A549 (cell line): ENCODE measurements around the gene CCDC88B. TPM values are rescaled to one million over a fixed set of nuclear protein-coding genes. Genes with fewer than 3 reads are reported as not detected.

Source experiments
- ATAC-seq, 2 experiments: fragments of 200-7000 bp in 1 of 2; fragments of >200 bp in 1 of 2; cut with Nextera tagmentation in 1 of 2; cut with Tn5 transposase in 1 of 2; 3 replicates each; pipeline versions ENCODE4 v1.8.0 to v1.9.1; 2018 to 2020; ENCODE audit warnings: mild to moderate bottlenecking in 1 of 2, moderate library complexity in 1 of 2
- CTCF ChIA-PET: fragments of 300-600 bp; sonication (Branson Sonifier 250); formaldehyde crosslinking; extraction: SDS; loops from one replicate; lab custom pipeline; 2021; ENCODE audit warnings: antibody characterized with exemption, inconsistent platforms; lab: Yijun Ruan, JAX
- POLR2A ChIA-PET: fragments of 350-600 bp; formaldehyde crosslinking; extraction: SDS; loops from one replicate; lab custom pipeline; 2021; ENCODE audit warnings: antibody characterized with exemption, inconsistent platforms; lab: Yijun Ruan, JAX
- DNase-seq, 2 experiments: peaks; one replicate each; pipeline versions ENCODE4 v3.0.0 to v3.0.0-alpha.2; 2011 to 2016; ENCODE audit warnings: low read depth in 1 of 2, low spot score in 1 of 2
- FAIRE-seq: peaks from 2 replicates; lab custom pipeline; 2011; peaks lifted over from hg19 to GRCh38; lab: Jason Lieb, UNC
- H3K27ac ChIP-seq, 2 experiments: fragments of >200 bp; sonication (Bioruptor Twin); formaldehyde crosslinking; 3 replicates each; pipeline ENCODE4 v1.5.1; 2016 to 2017
- H3K4me1 ChIP-seq: fragments of >200 bp; sonication (Bioruptor Twin); formaldehyde crosslinking; 3 replicates; pipeline ENCODE4 v1.6.1; 2016
- H3K4me2 ChIP-seq: fragments of >200 bp; sonication (Bioruptor Twin); formaldehyde crosslinking; 3 replicates; pipeline ENCODE4 v1.6.1; 2016
- H3K4me3 ChIP-seq: fragments of >200 bp; sonication (Bioruptor Twin); formaldehyde crosslinking; 3 replicates; pipeline ENCODE4 v1.5.1; 2016
- H3K9me3 ChIP-seq: fragments of >200 bp; sonication (Bioruptor Twin); formaldehyde crosslinking; 3 replicates; pipeline ENCODE4 v1.6.1; 2016
- CEBPB ChIP-seq, 2 experiments: fragments of >200 bp in 1 of 2; sonication (Bioruptor Twin) in 1 of 2; formaldehyde crosslinking in 1 of 2; IDR thresholded peaks; 2 replicates each; pipeline ENCODE4 v1.6.1; 2012 to 2016
- CHD2 ChIP-seq: fragments of 150-350 bp; IDR thresholded peaks from 2 replicates; pipeline ENCODE4 v1.6.1; 2014; ENCODE audit warnings: low read length; ENCODE audit not compliant: partially characterized antibody
- CHD4 ChIP-seq: fragments of 200-600 bp; sonication (generic); IDR thresholded peaks from 2 replicates; pipeline ENCODE4 v1.6.1; 2016; ENCODE audit warnings: antibody characterized with exemption, mild to moderate bottlenecking, borderline replicate concordance
- CTCF ChIP-seq: fragments of >200 bp; sonication (Bioruptor Twin); formaldehyde crosslinking; IDR thresholded peaks from 3 replicates; pipeline ENCODE4 v1.5.1; 2016
- FOSL2 ChIP-seq, 2 experiments: fragments of 450-650 bp in 1 of 2; fragments of >200 bp in 1 of 2; sonication (Bioruptor Twin) in 1 of 2; formaldehyde crosslinking; IDR thresholded peaks; 2 replicates each; pipeline versions ENCODE4 v1.5.0 to v1.6.1; 2016 to 2020; ENCODE audit warnings: mild to moderate bottlenecking in 1 of 2, moderate library complexity in 1 of 2
- FOXS1 ChIP-seq: fragments of 250-450 bp; sonication (Bioruptor Pico); IDR thresholded peaks from 2 replicates; pipeline ENCODE4 v1.5.0; 2020; ENCODE audit warnings: mild to moderate bottlenecking, moderate library complexity
- HOXB5 ChIP-seq: fragments of 250-450 bp; sonication (Bioruptor Pico); IDR thresholded peaks from 2 replicates; pipeline ENCODE4 v1.5.0; 2020; ENCODE audit warnings: mild to moderate bottlenecking, moderate library complexity
- KDM1A ChIP-seq: fragments of 200-600 bp; sonication (generic); IDR thresholded peaks from 2 replicates; pipeline ENCODE4 v1.6.1; 2016; ENCODE audit warnings: low read depth, mild to moderate bottlenecking
- MAFK ChIP-seq: fragments of 450-650 bp; IDR thresholded peaks from 2 replicates; pipeline ENCODE4 v1.6.1; 2014; ENCODE audit not compliant: partially characterized antibody
- MAZ ChIP-seq: fragments of 150-350 bp; IDR thresholded peaks from 2 replicates; pipeline ENCODE4 v1.6.1; 2014; ENCODE audit warnings: antibody characterized with exemption, low read depth, low read length, borderline replicate concordance
- NFE2L2 ChIP-seq: fragments of 150-350 bp; conservative IDR thresholded peaks from 2 replicates; pipeline ENCODE4 v1.6.1; 2014; ENCODE audit warnings: low read length
- SREBF2 ChIP-seq: fragments of 450-650 bp; IDR thresholded peaks from 2 replicates; pipeline ENCODE4 v1.6.1; 2014; ENCODE audit warnings: mild to moderate bottlenecking, moderate library complexity
- ZFP36 ChIP-seq: fragments of 450-650 bp; IDR thresholded peaks from 2 replicates; pipeline ENCODE4 v1.6.1; 2014; ENCODE audit warnings: borderline replicate concordance; ENCODE audit not compliant: partially characterized antibody
- WGBS: methylation state at CpG from one replicate; pipeline ENCODE4 v1.1.6; 2017; ENCODE audit errors: missing lambda C conversion rate; 5-methylcytosine and 5-hydroxymethylcytosine counted together
- polyA plus RNA-seq, 4 experiments: library from polyadenylated mRNA; depleted of rRNA in 3 of 4; stranded (reverse); fragments of >200 nt; fragmentation: RNase III in 1 of 4; extraction: RNeasy Plus Mini Kit Qiagen cat#74134 plus additional on column Dnase treatment in 1 of 4; gene quantifications; 2 replicates in 3 of 4; 3 replicates in 1 of 4; pipeline ENCODE4 v1.2.3, GENCODE V29; 2011 to 2017
- TF ChIP-seq, protein P1 (sequence below): fragments of 250-450 bp; sonication (Bioruptor Pico); IDR thresholded peaks from 2 replicates; pipeline ENCODE4 v1.5.0; 2020; ENCODE audit warnings: low read depth, mild to moderate bottlenecking, moderate library complexity
- TF ChIP-seq, protein P2 (sequence below): fragments of 250-450 bp; sonication (Bioruptor Pico); IDR thresholded peaks from 2 replicates; pipeline ENCODE4 v1.5.0; 2021; ENCODE audit warnings: mild to moderate bottlenecking, moderate library complexity, borderline replicate concordance

CCDC88B gene
- polyA plus RNA-seq, 2 of the 4 experiments (the other 2 are of a cell fraction): 4.8 to 8.8 TPM

DNA sequence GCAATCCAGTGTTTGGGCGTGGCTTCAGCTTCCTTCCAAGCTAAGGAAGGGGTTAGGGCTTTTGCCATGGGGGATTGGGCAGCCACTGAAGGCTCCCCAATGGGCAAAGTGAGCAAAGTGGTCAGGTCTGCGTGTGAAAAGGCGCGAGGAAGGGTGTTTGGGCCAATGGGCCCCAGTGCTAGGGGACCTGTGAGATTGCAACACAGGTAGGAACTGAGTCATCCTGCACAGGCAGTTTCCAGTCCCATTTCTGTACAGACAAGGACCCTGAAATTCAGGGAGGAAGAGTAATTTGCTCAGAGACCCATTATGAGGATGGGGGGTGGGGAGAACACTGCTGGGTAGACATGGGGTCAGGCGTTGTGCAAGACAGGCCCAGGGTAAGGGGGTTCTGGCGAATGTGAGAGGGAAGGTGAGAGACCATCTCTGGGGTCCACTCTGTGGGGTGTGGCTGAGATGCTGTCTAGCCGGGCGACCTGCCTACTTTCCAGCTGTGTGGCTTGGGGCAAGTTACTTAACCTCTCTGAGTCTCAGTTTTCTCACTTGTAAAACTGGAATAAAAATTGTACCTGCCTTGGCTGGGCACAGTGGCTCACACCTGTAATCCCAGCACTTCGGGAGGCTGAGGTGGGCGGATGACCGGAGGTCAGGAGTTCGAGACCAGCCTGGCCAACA, 7.3 kb downstream of the CCDC88B start:
- ATAC-seq (no peak), DNase-seq (no peak), FAIRE-seq (no peak)
- Histone ChIP-seq H3K27ac (peak overlapping the region in 1 of 2 experiments; percentile 74; a peak in 3 of 6 replicates), H3K4me2 (no peak overlapping the region)
- TF ChIP-seq CHD2 (no peak), CEBPB (IDR thresholded peaks at IDR 0.05) (peak; percentile 53 to 60; a peak in 2 of 4 replicates), FOSL2 (IDR thresholded peaks at IDR 0.05) (no peak), FOSL2 (CRISPR knock-in tag; IDR thresholded peaks at IDR 0.05) (peak; percentile 24; the same call in 1 of the 2 replicates), ZFP36 (peak; percentile 54), CHD4 (0 out of 2 replicates have a peak, but pooled peaks have one; percentile 35)
- TF ChIP-seq, all 56 proteins: peak for 4
- POLR2A ChIA-PET: interaction anchor here (1.6 kb wide), 1 partner anchor 30 kb away, joined by 4 read pairs; the partner anchor contains the start of genes PRDX5 and TRMT112
- CTCF ChIA-PET: interaction anchor here (1.0 to 33.9 kb wide), 6 partner anchors 7 to 37 kb away, joined by 3 to 996 read pairs (median 153); partner anchors contain the start of genes CATSPERZ, ESRRA, PRDX5 and TRMT112
- peaks cover 16% of the 10 kb centered on the region for H3K4me1 ChIP-seq
- WGBS: 88% methylated on average over 12 of the region's 12 CpGs
- H3K9me3 ChIP-seq: no peaks in the 10 kb centered on the region
- no peak overlapping the region for H3K4me3 ChIP-seq

- ChIA-PET CTCF (interaction anchor here (0.6 to 33.9 kb wide), 5 partner anchors 8 to 38 kb away, joined by 3 to 996 read pairs (median 5); partner anchors contain the start of genes CATSPERZ, ESRRA, PRDX5 and TRMT112), POLR2A (interaction anchor here (1.6 kb wide), 1 partner anchor 31 kb away, joined by 4 read pairs; the partner anchor contains the start of genes PRDX5 and TRMT112)
- no peak overlapping the region for H3K4me3 ChIP-seq
- DNase-seq (no peak), ATAC-seq (no peak), FAIRE-seq (no peak)
- peak overlapping the region in 1 of 2 experiments; percentile 38; a peak in 3 of 6 replicates for H3K27ac ChIP-seq
- WGBS: 85% methylated on average over 11 of the region's 14 CpGs
- no peaks in the 10 kb centered on the region for H3K9me3 ChIP-seq
- peaks cover 8% of the 10 kb centered on the region; the same call in 2 of the 3 replicates for H3K4me1 ChIP-seq
- TF ChIP-seq MAZ: no peak
- TF ChIP-seq, protein P1, sequence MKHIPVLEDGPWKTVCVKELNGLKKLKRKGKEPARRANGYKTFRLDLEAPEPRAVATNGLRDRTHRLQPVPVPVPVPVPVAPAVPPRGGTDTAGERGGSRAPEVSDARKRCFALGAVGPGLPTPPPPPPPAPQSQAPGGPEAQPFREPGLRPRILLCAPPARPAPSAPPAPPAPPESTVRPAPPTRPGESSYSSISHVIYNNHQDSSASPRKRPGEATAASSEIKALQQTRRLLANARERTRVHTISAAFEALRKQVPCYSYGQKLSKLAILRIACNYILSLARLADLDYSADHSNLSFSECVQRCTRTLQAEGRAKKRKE (CRISPR knock-in tag): no peak
- no peak overlapping the region for H3K4me2 ChIP-seq
Observed at GRCh38 chr11:64348383-64349024, 8.5 kb downstream of the CCDC88B start.

DNA sequence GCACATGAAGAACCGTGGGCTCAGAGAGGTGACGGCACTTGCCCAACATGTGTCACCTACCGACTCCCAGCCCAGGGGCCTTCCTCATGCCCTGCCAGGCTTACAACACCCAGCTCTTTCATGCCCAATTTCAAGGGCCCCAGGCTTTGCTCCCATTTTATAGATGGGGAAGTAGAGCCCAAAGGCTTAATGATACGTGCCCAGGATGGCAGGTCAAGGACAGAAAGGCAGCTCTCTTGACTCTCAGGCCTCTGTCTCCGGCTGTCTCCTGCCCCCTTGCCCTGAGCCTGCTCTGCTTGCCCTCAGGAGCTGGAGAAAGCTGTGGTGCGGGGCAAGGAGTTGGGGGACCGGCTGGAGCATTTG, 9.0 kb downstream of the CCDC88B start:
- FAIRE-seq: no peak

More for the DNA sequence above, 9.0 kb downstream of the CCDC88B start:
- H3K4me2 ChIP-seq: no peak overlapping the region
- CTCF ChIA-PET: interaction anchor here (1.3 to 33.9 kb wide), 3 partner anchors 9 to 39 kb away, joined by 4 to 996 read pairs (median 312); partner anchors contain the start of genes CATSPERZ, ESRRA, PRDX5 and TRMT112
- 90% methylated on average over 7 of the region's 7 CpGs for WGBS
- TF ChIP-seq, protein P1 (CRISPR knock-in tag): no peak
- TF ChIP-seq FOSL2 (IDR thresholded peaks at IDR 0.05) (no peak), FOSL2 (CRISPR knock-in tag; IDR thresholded peaks at IDR 0.05) (no peak), CHD2 (no peak), FOXS1 (CRISPR knock-in tag) (no peak), HOXB5 (CRISPR knock-in tag) (no peak), KDM1A (no peak), SREBF2 (no peak), NFE2L2 (no peak), MAFK (no peak), CTCF (no peak)
- TF ChIP-seq, protein P2, sequence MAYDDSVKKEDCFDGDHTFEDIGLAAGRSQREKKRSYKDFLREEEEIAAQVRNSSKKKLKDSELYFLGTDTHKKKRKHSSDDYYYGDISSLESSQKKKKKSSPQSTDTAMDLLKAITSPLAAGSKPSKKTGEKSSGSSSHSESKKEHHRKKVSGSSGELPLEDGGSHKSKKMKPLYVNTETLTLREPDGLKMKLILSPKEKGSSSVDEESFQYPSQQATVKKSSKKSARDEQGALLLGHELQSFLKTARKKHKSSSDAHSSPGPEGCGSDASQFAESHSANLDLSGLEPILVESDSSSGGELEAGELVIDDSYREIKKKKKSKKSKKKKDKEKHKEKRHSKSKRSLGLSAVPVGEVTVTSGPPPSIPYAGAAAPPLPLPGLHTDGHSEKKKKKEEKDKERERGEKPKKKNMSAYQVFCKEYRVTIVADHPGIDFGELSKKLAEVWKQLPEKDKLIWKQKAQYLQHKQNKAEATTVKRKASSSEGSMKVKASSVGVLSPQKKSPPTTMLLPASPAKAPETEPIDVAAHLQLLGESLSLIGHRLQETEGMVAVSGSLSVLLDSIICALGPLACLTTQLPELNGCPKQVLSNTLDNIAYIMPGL (CRISPR knock-in tag): no peak
- TF ChIP-seq, all 56 proteins: peak for 0
- ATAC-seq (no peak), DNase-seq (no peak)
- POLR2A ChIA-PET: no interaction called here
- Histone ChIP-seq H3K27ac (peak overlapping the region in 1 of 2 experiments; percentile 38; a peak in 1 of 6 replicates), H3K4me1 (peaks cover 8% of the 10 kb centered on the region; the same call in 2 of the 3 replicates), H3K4me3 (no peak overlapping the region), H3K9me3 (no peaks in the 10 kb centered on the region)
